ENCODE results near the gene MRGPRX1.
"Not testable (repeated sequence)": the region's sequence is repeated elsewhere in the genome, so short reads cannot be mapped to it uniquely, and the experiment has no call there.

MRGPRX1 gene

DNA sequence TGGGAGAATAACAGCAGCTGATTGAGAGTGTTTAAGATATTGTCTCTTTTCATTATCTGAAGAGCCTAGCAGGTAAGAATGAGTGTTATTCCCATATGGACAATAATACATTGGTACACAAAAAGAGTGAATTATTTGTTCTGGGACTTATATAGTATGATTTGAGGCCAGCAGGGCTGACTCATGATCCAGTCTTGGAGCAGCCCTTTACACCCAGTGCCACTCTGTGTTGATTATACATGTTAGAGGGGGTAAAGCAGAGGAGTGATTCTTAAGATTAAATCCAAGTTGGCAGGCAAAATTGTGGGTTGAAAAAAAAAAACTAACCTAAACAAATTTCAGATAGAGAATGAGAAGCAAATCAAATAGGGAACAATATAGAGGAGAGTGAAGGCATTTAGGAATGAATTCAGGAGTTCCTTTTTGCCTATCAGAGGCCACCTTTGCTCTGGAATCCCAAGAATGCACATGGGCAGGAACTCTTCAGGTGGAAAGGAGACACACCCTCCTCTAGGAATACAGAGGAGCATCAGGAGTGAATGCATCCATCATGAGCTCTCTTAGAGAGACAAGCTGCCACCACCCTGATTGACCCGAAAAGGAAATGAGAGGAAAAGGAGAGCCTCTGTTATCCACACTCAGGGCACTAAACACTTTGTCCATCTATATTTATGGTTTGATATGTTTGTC, 19.2 kb upstream of the MRGPRX1 start:
- DNase-seq (ENCODE audit: insufficient read length, low spot score), result no peak
- TF ChIP-seq, protein P1, sequence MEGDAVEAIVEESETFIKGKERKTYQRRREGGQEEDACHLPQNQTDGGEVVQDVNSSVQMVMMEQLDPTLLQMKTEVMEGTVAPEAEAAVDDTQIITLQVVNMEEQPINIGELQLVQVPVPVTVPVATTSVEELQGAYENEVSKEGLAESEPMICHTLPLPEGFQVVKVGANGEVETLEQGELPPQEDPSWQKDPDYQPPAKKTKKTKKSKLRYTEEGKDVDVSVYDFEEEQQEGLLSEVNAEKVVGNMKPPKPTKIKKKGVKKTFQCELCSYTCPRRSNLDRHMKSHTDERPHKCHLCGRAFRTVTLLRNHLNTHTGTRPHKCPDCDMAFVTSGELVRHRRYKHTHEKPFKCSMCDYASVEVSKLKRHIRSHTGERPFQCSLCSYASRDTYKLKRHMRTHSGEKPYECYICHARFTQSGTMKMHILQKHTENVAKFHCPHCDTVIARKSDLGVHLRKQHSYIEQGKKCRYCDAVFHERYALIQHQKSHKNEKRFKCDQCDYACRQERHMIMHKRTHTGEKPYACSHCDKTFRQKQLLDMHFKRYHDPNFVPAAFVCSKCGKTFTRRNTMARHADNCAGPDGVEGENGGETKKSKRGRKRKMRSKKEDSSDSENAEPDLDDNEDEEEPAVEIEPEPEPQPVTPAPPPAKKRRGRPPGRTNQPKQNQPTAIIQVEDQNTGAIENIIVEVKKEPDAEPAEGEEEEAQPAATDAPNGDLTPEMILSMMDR (IDR thresholded peaks at IDR 0.05; ENCODE audit: insufficient read depth, missing control alignments), result no peak
- FAIRE-seq, result no peak

DNA sequence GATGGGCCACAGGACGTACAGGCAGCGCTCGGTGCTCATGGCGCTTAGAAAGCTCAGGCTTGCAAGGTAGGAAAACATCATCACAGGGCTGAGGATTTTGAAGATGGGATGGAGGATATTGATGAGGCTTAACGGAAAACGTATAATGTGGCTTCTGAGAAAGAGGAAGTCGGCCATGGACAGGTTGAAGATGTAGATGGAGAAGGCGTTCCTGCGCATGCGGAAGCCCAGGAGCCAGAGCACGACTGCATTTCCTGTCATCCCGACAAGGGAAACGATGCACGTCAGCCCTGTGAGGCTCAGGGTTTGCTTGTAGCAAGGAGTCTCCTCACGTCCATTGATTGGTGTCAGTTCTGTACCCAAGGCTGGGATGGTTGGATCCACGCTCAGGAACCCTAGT, 17.4 kb upstream of the MRGPRX1 start:
- DNase-seq (ENCODE audit: insufficient read length, low spot score) (no peak), FAIRE-seq (no peak)
- TF ChIP-seq, protein P1 (IDR thresholded peaks at IDR 0.05; ENCODE audit: insufficient read depth, missing control alignments), result no peak

DNA sequence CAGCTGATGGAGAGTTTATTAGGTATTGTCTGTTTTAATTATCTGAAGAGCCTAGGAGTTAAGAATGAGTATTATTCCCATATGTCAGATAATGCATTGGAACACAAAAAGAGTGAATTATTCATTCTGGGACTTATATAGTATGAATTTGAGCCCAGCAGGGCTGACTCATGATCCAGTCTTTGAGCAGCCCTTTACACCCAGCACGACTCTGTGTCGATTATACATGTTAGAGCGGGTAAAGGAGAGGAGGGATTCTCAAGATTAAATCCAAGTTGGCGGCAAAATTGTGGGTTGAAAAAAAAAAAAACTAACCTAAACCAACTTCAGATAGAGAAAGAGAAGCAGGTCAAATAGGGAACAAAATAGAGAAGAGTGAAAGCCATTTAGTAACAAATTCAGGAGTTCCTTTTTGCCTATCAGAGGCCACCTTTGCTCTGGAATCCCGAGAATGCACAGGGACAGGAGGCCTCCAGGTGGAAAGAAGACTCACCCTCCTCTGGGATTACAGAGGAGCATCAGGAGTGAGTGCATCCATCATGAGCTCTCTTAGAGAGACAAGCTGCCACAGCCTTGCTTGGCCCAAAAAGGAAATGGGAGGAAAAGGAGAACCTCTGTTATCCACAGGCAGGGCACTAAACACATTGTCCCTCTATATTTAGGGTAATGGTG, 3.1 kb downstream of the MRGPRX1 start:
- FAIRE-seq (no peak), DNase-seq (ENCODE audit: insufficient read length, low spot score) (no peak)
- TF ChIP-seq, protein P1 (IDR thresholded peaks at IDR 0.05; ENCODE audit: insufficient read depth, missing control alignments), result no peak

DNA sequence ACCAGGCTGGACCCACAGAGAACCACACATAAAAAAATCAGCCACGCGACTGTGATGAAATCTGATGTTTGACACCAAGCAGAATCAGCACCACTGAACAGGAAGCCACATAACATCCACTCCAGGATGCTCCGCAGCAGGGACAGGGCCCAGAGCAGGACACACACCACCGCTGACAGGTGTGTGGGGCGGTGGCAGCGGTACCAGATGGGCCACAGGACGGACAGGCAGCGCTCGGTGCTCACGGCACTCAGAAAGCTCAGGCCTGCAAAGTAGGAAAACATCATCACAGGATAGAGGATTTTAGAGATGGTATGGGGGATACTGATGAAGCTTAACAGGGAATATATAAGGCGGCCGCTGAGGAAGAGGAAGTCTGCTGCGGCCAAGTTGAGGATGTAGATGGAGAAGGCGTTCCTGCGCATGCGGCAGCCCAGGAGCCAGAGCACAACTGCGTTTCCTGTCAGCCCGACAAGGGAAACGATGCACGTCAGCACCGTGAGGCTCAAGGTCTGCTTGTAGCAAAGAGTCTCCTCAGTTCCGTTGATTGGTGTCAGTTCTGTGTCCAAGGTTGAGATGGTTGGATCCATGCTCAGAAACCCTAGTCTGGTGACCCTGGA, 4.9 kb downstream of the MRGPRX1 start:
- FAIRE-seq (no peak), DNase-seq (ENCODE audit: insufficient read length, low spot score) (no peak)
- TF ChIP-seq, protein P1 (IDR thresholded peaks at IDR 0.05; ENCODE audit: insufficient read depth, missing control alignments), result no peak

DNA sequence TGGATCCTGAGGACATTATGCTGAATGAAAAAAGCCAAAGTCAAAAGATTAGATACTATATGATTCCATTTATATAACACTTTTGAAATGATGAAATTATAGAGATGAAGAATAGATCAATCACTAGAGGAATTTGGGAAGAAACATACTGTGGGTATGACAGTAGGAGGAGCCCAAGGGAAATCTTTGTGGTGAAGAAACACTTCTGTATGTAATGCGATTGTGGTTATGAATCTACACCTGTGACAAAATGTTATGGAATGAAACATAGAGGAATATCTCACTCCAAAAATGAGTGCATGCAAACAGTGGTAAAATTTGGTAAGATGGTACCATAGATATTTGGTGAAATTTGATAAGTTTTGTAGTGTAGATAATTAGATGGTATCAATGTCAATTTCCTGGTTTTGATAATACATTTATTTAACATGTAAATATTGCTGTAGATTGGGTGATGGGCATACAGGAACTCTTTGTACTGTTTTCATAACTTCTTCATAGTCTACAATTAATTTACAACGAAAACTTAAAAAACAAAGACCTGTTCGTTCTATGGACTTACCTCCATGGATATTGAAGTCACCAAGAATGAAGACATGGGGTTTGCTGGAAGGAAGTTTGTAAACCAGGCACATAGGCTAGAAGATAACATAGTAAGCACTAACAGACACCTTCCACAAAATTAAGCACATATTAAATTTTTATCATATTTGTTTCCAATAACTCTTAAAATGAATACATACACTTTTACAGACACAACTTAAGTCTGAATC, 11.5 kb downstream of the MRGPRX1 start:
- TF ChIP-seq, protein P1 (IDR thresholded peaks at IDR 0.05; ENCODE audit: insufficient read depth, missing control alignments), result no peak
- DNase-seq (ENCODE audit: insufficient read length, low spot score) (no peak), FAIRE-seq (no peak)

DNA sequence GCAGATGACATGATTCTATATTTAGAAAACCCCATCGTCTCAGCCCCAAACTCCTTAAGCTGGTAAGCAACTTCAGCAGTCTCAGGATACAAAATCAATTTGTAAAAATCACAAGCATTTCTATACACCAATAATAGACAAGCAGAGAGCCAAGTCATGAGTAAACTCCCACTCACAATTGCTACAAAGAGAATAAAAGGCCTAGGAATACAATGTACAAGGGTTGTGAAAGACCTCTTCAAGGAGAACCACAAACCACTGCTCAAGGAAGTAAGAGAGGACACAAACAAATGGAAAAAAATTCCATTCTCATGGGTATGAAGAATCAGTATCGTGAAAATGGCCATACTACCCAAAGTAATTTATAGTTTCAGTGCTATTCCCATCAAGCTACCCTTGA, 13.8 kb downstream of the MRGPRX1 start:
- not testable (repeated sequence) for FAIRE-seq; DNase-seq (ENCODE audit: insufficient read length, low spot score)

DNA sequence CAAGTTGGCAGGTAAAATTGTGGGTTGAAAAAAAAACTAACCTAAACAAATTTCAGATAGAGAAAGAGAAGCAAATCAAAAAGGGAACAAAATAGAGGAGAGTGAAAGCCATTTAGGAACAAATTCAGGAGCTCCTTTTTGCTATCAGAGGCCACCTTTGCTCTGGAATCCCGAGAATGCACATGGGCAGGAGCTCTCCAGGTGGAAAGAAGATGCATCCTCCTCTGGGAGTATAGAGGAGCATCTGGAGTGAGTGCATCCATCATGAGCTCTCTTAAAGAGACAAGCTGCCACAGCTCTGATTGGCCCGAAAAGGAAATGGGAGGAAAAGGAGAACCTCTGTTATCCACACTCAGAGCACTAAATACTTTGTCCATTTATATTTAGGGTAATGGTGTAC, 26.3 kb downstream of the MRGPRX1 start:
- TF ChIP-seq, protein P1 (IDR thresholded peaks at IDR 0.05; ENCODE audit: insufficient read depth, missing control alignments), result no peak
- DNase-seq (ENCODE audit: insufficient read length, low spot score) (no peak), FAIRE-seq (no peak)
